ENCODE data around the gene KRTAP16-1.

The KRTAP16-1 gene

GRCh38 chr17:41340934-41341861 lies 32.1 kb upstream of the KRTAP16-1 start:
- no peak for FAIRE-seq
- DNase-seq (ENCODE audit: insufficient read length, low spot score) = no peak
- TF ChIP-seq TAF1 (IDR thresholded peaks at IDR 0.05; ENCODE audit: low read depth, low read length) = no peak

DNA sequence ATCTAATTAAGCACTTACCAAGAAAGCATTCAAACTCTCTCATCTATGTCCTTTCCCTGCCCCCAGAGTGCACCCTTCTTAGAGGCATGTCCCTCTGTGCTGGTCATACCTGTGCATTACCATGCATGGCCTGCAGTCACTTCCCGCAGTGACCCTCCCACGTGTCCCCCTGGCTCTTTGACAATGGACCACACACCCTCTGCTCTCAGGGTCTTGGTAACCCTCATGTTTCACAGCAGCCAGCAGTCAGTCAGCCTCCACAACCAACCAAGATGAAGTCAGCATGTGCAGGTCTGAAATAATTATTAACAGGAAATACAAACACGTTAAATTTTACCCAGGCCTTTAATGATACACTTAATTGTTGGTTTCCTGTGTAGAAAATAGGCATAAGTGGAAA lies 31.4 kb upstream of the KRTAP16-1 start:
- FAIRE-seq (no peak), DNase-seq (ENCODE audit: insufficient read length, low spot score) (no peak)
- no peak for TF ChIP-seq SPI1 (IDR thresholded peaks at IDR 0.05; ENCODE audit: low read depth, low read length)
- TF ChIP-seq POU2F2 (IDR thresholded peaks at IDR 0.05; ENCODE audit: low read depth, low read length) = no peak
- TF ChIP-seq POLR2A (IDR thresholded peaks at IDR 0.05; ENCODE audit: low read depth, low read length) = no peak
- TF ChIP-seq TAF1 (IDR thresholded peaks at IDR 0.05; ENCODE audit: low read depth, low read length) = no peak
- no peak for TF ChIP-seq POLR2AphosphoS5 (IDR thresholded peaks at IDR 0.05; ENCODE audit: low read depth, low read length)
- no peak for TF ChIP-seq PAX5 (IDR thresholded peaks at IDR 0.05; ENCODE audit: insufficient read depth, low read length, severe bottlenecking)

GRCh38 chr17:41339571-41340172 lies 30.6 kb upstream of the KRTAP16-1 start:
- DNase-seq (ENCODE audit: insufficient read length, low spot score) (no peak), FAIRE-seq (no peak)
- TF ChIP-seq POU2F2 (IDR thresholded peaks at IDR 0.05; ENCODE audit: low read depth, low read length) = no peak
- no peak for TF ChIP-seq POLR2AphosphoS5 (IDR thresholded peaks at IDR 0.05; ENCODE audit: low read depth, low read length)
- TF ChIP-seq POLR2A (IDR thresholded peaks at IDR 0.05; ENCODE audit: low read depth, low read length) = no peak
- TF ChIP-seq TAF1 (IDR thresholded peaks at IDR 0.05; ENCODE audit: low read depth, low read length) = no peak
- TF ChIP-seq SPI1 (IDR thresholded peaks at IDR 0.05; ENCODE audit: low read depth, low read length) = no peak

DNA sequence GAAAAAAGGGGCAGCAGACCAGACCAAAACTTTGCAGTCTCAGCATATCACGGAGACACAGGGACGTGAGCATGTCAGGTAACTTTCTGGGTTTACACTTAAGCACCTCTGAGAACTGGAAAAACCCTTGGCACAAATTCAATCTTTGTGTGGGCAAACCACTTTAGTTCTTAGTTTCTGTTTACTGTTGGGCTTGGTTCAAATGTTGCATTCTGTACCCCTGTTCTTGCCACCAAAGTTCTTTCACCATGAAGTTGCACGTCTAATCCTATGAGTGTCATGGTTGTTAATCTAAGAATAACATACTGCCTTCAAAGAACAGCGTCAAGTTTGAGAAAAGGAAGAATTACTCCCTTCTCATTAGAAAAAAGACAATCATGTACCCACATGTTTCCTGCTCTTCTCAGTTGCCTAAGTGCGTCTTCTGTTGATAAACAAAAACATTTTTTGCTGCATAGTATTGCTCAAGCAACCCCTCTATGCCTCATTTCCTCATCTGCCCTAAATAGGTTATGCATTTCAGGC lies 29.9 kb upstream of the KRTAP16-1 start:
- no peak for TF ChIP-seq PAX5 (IDR thresholded peaks at IDR 0.05; ENCODE audit: insufficient read depth, low read length, severe bottlenecking)
- no peak for DNase-seq (ENCODE audit: insufficient read length, low spot score)
- no peak for FAIRE-seq

- DNase-seq (ENCODE audit: insufficient read length, low spot score) = no peak
- no peak for FAIRE-seq
- TF ChIP-seq POLR2AphosphoS5 (IDR thresholded peaks at IDR 0.05; ENCODE audit: low read depth, low read length) = no peak
- TF ChIP-seq PAX5 (IDR thresholded peaks at IDR 0.05; ENCODE audit: insufficient read depth, low read length, severe bottlenecking) = no peak
- no peak for TF ChIP-seq TAF1 (IDR thresholded peaks at IDR 0.05; ENCODE audit: low read depth, low read length)
- TF ChIP-seq SPI1 (IDR thresholded peaks at IDR 0.05; ENCODE audit: low read depth, low read length) = no peak
- no peak for TF ChIP-seq POU2F2 (IDR thresholded peaks at IDR 0.05; ENCODE audit: low read depth, low read length)
- TF ChIP-seq POLR2A (IDR thresholded peaks at IDR 0.05; ENCODE audit: low read depth, low read length) = no peak
Measured at GRCh38 chr17:41335747-41336146, 26.6 kb upstream of the KRTAP16-1 start.

- FAIRE-seq = no peak
- DNase-seq (ENCODE audit: insufficient read length, low spot score) = no peak
- TF ChIP-seq POLR2A (IDR thresholded peaks at IDR 0.05; ENCODE audit: low read depth, low read length) (no peak), TAF1 (IDR thresholded peaks at IDR 0.05; ENCODE audit: low read depth, low read length) (no peak), PAX5 (IDR thresholded peaks at IDR 0.05; ENCODE audit: insufficient read depth, low read length, severe bottlenecking) (no peak), SPI1 (IDR thresholded peaks at IDR 0.05; ENCODE audit: low read depth, low read length) (no peak), POLR2AphosphoS5 (IDR thresholded peaks at IDR 0.05; ENCODE audit: low read depth, low read length) (no peak), POU2F2 (IDR thresholded peaks at IDR 0.05; ENCODE audit: low read depth, low read length) (no peak)
Measured at GRCh38 chr17:41334385-41335305, 25.5 kb upstream of the KRTAP16-1 start.

GRCh38 chr17:41333836-41334235 lies 24.7 kb upstream of the KRTAP16-1 start:
- DNase-seq (ENCODE audit: insufficient read length, low spot score) (no peak), FAIRE-seq (no peak)
- TF ChIP-seq SPI1 (IDR thresholded peaks at IDR 0.05; ENCODE audit: low read depth, low read length) (no peak), POU2F2 (IDR thresholded peaks at IDR 0.05; ENCODE audit: low read depth, low read length) (no peak)

DNA sequence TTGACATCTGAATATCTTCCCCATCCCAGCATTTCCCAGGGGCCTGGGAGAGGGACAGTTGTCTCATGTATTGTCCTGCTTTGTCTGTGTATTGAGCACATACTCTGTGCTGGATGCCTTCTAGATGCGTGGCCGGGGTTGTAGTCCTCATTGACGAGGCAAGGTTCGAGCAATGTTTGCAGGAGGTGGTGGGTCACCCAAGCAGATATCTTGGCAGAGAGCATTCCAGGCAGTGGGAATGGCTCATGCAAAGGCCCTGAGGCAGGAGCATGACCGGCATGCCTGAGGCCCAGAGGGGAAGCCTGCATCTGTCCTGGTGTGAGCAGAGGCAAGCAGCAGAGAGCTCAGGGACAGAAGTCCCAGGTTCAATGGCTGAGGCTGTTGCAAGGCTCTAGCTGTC lies 24.0 kb upstream of the KRTAP16-1 start:
- TF ChIP-seq POU2F2 (IDR thresholded peaks at IDR 0.05; ENCODE audit: low read depth, low read length) (no peak), PAX5 (IDR thresholded peaks at IDR 0.05; ENCODE audit: insufficient read depth, low read length, severe bottlenecking) (no peak), POLR2A (IDR thresholded peaks at IDR 0.05; ENCODE audit: low read depth, low read length) (no peak), SPI1 (IDR thresholded peaks at IDR 0.05; ENCODE audit: low read depth, low read length) (no peak), POLR2AphosphoS5 (IDR thresholded peaks at IDR 0.05; ENCODE audit: low read depth, low read length) (no peak)
- DNase-seq (ENCODE audit: insufficient read length, low spot score) (no peak), FAIRE-seq (no peak)

DNA sequence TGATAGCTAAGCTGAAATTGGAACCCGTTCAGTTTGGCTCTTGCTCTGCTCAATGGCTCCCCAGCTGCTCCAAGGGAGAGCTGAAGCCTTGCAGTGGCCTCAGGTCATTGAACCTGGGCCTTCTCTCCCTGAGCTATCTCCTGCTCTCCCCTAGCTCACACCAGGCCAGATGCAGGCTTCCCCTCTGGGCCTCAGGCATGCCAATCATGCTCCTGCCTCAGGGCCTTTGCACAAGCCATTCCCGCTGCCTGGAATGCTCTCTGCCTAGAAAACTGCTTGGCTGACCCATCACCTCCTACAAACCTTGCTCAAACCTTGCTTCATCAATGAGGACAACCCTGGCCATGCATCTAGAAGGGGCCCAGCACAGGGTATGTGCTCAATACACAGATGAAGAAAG lies 23.1 kb upstream of the KRTAP16-1 start:
- no peak for TF ChIP-seq SPI1 (IDR thresholded peaks at IDR 0.05; ENCODE audit: low read depth, low read length)
- TF ChIP-seq TAF1 (IDR thresholded peaks at IDR 0.05; ENCODE audit: low read depth, low read length) = no peak
- TF ChIP-seq POLR2AphosphoS5 (IDR thresholded peaks at IDR 0.05; ENCODE audit: low read depth, low read length) = no peak
- no peak for TF ChIP-seq POLR2A (IDR thresholded peaks at IDR 0.05; ENCODE audit: low read depth, low read length)
- no peak for TF ChIP-seq POU2F2 (IDR thresholded peaks at IDR 0.05; ENCODE audit: low read depth, low read length)
- no peak for TF ChIP-seq PAX5 (IDR thresholded peaks at IDR 0.05; ENCODE audit: insufficient read depth, low read length, severe bottlenecking)
- no peak for FAIRE-seq
- DNase-seq (ENCODE audit: insufficient read length, low spot score) = no peak
